ENCODE measurements around the gene ENTPD8.
"Not testable (repeated sequence)": the region's sequence is repeated elsewhere in the genome, so short reads cannot be mapped to it uniquely, and the experiment has no call there.

DNA sequence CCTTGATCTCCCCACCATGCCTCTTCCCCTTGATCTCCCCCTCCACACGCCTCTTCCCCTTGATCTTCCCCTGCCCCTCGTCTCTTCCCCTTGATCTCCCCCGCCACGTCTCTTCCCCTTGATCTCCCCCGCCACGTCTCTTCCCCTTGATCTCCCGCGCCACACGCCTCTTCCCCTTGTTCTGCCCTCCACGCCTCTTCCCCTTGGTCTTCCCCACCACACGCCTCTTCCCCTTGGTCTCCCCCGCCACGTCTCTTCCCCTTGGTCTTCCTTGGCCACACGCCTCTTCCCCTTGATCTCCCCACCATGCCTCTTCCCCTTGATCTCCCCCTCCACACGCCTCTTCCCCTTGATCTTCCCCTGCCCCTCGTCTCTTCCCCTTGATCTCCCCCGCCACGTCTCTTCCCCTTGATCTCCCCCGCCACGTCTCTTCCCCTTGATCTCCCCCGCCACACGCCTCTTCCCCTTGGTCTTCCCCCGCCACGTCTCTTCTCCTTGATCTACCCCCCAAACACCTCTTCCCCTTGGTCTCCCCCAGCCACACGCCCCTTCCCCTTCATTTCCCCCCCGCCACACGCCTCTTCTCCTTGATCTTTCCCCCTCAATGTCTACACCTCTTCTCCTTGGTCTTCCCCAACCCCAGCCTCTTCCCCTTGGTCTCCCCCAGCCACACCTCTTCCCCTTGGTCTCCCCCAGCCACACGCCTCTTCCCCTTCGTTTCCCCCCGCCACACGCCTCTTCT is 10.3 kb upstream of the ENTPD8 start:
- TF ChIP-seq, protein P1, sequence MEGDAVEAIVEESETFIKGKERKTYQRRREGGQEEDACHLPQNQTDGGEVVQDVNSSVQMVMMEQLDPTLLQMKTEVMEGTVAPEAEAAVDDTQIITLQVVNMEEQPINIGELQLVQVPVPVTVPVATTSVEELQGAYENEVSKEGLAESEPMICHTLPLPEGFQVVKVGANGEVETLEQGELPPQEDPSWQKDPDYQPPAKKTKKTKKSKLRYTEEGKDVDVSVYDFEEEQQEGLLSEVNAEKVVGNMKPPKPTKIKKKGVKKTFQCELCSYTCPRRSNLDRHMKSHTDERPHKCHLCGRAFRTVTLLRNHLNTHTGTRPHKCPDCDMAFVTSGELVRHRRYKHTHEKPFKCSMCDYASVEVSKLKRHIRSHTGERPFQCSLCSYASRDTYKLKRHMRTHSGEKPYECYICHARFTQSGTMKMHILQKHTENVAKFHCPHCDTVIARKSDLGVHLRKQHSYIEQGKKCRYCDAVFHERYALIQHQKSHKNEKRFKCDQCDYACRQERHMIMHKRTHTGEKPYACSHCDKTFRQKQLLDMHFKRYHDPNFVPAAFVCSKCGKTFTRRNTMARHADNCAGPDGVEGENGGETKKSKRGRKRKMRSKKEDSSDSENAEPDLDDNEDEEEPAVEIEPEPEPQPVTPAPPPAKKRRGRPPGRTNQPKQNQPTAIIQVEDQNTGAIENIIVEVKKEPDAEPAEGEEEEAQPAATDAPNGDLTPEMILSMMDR (IDR thresholded peaks at IDR 0.05; ENCODE audit: poor library complexity) = not testable (repeated sequence)
- TF ChIP-seq EZH2 (IDR thresholded peaks at IDR 0.05; ENCODE audit: borderline replicate concordance) = not testable (repeated sequence)

Data from hepatocyte (in vitro differentiated cells).